Measurements from ENCODE around the gene AEBP1.

Gene AEBP1

DNA sequence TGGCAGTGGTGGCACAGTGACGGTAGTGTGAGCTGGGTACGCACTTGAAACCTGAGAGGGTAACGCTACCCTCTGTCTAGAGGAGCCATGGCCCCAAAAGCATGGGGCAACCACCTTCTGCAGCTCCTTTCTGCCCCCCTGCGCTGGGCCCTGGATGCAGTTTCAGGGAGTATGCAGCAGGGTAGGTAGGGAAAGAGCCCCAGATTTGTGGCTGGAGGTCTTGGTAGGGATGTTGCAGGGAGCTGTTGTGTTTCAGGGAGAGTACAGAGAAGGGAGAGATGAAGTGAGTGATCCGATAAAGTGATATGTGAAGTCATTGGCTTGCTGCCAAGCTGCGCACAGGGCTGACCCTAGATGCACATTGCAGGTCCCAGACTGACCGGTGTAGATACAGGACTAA is 36.1 kb upstream of the AEBP1 start:
- DNase-seq (ENCODE audit: extremely low read depth, low read depth): no peak

GRCh38 chr7:44071726-44072363 is 32.3 kb upstream of the AEBP1 start:
- no peak for DNase-seq (ENCODE audit: extremely low read depth, low read depth)
- TF ChIP-seq, protein P1, sequence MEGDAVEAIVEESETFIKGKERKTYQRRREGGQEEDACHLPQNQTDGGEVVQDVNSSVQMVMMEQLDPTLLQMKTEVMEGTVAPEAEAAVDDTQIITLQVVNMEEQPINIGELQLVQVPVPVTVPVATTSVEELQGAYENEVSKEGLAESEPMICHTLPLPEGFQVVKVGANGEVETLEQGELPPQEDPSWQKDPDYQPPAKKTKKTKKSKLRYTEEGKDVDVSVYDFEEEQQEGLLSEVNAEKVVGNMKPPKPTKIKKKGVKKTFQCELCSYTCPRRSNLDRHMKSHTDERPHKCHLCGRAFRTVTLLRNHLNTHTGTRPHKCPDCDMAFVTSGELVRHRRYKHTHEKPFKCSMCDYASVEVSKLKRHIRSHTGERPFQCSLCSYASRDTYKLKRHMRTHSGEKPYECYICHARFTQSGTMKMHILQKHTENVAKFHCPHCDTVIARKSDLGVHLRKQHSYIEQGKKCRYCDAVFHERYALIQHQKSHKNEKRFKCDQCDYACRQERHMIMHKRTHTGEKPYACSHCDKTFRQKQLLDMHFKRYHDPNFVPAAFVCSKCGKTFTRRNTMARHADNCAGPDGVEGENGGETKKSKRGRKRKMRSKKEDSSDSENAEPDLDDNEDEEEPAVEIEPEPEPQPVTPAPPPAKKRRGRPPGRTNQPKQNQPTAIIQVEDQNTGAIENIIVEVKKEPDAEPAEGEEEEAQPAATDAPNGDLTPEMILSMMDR (IDR thresholded peaks at IDR 0.05; ENCODE audit: low read depth, low read length): no peak

More for the DNA sequence above, 36.1 kb upstream of the AEBP1 start:
- TF ChIP-seq, protein P1 (IDR thresholded peaks at IDR 0.05; ENCODE audit: low read depth, low read length): no peak

DNA sequence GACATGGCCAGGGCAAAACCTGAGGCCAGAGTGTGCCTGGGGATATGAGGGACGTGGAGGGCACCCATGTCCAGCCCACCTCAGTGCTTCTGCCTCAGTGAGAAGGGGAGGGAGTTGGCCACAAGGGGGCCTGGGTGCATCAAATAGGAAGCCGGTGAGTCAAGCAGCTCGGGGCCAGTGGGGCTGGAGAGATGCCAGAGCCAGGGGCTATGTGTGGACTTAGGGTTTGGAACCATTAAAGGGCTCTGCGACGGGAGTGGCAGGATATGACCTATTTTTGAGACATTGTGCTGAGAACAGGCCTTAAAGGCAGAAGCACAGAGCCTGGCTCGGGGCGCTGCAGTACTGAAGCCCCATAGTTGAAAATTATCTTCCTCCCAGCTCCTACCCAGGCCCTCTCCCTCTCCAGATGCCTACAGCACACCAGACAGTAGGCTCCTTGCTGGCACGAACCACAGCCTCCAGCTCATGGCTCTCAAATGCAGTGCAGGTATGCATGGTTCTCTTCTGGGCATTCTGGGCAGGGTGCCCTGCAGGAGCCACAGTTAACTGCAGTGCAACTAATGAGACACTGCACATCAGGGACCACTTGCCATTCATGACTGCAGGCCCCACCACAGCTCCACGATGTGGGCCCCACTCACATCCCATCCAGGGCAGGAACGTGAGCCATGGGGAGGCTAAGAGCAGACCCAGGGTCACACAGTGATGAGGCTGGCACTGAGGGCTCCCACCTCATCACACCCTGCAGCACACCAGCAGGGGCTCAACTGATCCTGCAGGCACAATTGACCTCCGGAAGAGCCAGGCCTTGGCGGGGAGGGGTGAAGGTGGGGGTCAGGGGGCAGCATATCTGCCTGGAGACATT is 31.5 kb upstream of the AEBP1 start:
- peak; percentile 61 for DNase-seq (ENCODE audit: extremely low read depth, low read depth)
- TF ChIP-seq, protein P1 (IDR thresholded peaks at IDR 0.05; ENCODE audit: low read depth, low read length): peak; percentile 92

DNA sequence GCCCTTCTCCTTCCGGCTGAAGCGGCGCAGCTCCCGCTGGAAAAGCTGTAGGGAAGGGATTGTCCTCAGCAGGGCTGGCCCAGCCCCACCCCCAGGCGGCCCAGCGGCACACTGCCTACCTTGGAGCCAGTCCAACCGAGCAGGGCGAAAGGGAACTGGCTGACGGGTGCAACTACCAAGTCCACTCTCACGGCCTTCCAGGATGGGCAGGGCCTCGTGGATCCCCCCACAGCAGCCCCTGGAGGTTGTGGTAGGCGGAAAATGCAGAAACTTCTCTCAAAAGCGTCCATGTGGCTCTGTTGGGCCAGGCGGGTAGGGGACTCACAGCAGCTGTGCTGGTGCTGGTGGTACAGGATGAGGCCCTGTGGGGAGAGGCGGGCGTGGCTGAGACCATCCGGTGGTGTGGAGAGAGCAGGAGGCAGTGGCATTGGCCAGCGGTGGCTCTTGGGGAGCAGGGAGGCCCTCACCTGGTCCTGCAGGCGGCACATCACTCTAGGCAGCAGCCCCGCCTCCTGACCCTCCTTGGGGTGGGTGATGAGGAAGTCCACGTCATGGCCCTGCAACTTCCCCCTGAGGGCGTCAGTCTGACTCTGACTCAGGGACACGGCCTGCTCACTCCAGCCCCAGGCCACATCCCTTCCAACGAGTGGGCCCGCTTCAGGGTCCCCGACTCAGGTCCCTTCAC is 30.3 kb upstream of the AEBP1 start:
- TF ChIP-seq, protein P1 (IDR thresholded peaks at IDR 0.05; ENCODE audit: low read depth, low read length): no peak
- DNase-seq (ENCODE audit: extremely low read depth, low read depth): no peak

DNA sequence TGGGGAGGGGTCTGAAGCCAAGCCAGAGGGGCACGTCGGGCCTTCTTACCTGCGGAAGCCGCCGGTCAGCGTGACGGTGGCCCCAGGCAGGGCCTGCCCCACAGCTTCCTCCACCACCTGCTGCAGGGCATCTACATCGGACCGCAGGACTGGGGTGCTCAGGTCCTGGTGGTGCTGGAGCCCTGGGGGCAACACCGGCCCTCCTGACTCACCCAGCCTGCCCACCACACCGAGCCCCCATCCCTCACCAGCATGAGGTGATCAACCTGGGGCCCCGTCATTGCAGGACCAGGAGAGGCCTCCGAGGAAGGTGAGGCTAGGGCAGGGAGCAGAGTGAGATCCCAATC is 29.8 kb upstream of the AEBP1 start:
- TF ChIP-seq, protein P1 (IDR thresholded peaks at IDR 0.05; ENCODE audit: low read depth, low read length): no peak
- no peak for DNase-seq (ENCODE audit: extremely low read depth, low read depth)

DNA sequence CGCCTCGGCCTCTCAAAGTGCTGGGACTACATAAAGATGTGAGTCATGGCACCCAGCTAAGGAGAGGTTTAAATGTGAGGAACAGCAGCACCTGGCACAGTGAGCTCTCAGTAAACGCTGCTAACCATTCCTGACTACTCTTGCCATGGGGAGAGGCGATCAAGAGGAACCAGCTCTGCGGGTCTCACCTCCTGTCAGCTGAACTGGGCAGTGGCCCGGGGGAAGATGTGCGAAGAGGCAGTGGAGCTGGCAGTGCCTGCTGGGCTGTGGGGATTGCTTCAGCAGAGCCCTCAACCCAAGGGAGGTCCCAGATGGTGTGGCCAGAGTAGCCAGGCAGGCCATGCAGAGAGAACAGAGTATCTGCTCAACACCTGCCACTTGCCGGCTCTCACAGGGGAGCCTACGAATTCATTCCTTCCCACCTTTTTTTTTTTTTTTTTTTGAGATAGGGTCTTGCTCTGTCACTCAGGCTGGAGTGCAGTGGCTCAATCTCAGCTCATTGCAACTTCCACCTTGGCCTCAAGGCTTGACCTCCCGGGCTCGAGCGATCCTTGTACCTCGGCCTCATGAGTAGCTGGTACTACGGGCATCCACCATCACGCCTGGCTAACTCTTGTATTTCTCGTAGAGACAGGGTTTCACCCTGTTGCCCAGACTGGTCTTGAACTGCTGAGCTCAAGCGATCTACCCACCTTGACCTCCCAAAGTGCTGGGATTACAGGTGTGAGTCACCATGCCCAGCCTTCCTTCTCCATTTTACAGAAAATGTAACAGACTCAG is 28.7 kb upstream of the AEBP1 start:
- DNase-seq (ENCODE audit: extremely low read depth, low read depth): no peak
- TF ChIP-seq, protein P1 (IDR thresholded peaks at IDR 0.05; ENCODE audit: low read depth, low read length): no peak

Data from AG09319 (cell line).